Esophagus (tissue), 2 donors: ENCODE measurements around the gene AUTS2. TPM values are rescaled to one million over a fixed set of nuclear protein-coding genes. Genes with fewer than 3 reads are reported as not detected.

ENCODE experiments used
- H3K27ac ChIP-seq, 2 donors: one replicate each; pipeline ENCODE4 v1.5.1; 2013; ENCODE audit warnings: low read depth in 2 of 2, mild to moderate bottlenecking in 2 of 2, inconsistent platforms in 1 of 2, low read length in 1 of 2, moderate library complexity in 1 of 2
- H3K27me3 ChIP-seq, 2 donors: one replicate each; pipeline ENCODE4 v1.6.1; 2013; ENCODE audit warnings: low read length in 2 of 2, control low read depth in 1 of 2, mild to moderate bottlenecking in 1 of 2; ENCODE audit not compliant: insufficient read depth in 2 of 2, control insufficient read depth in 1 of 2
- H3K36me3 ChIP-seq, 2 donors: one replicate each; pipeline ENCODE4 v1.6.1; 2013; ENCODE audit warnings: low read length in 1 of 2; ENCODE audit not compliant: control insufficient read depth in 2 of 2, insufficient read depth in 2 of 2
- H3K4me1 ChIP-seq, 2 donors: one replicate each; pipeline ENCODE4 v1.6.1; 2013; ENCODE audit warnings: low read length in 1 of 2; ENCODE audit not compliant: control insufficient read depth in 2 of 2, insufficient read depth in 2 of 2
- H3K4me3 ChIP-seq, 2 donors: one replicate each; pipeline ENCODE4 v1.5.1; 2013; ENCODE audit warnings: low read length in 2 of 2, mild to moderate bottlenecking in 2 of 2, low read depth in 1 of 2, moderate library complexity in 1 of 2
- H3K9me3 ChIP-seq, 2 donors: one replicate each; pipeline ENCODE4 v1.6.1; 2013; ENCODE audit warnings: mild to moderate bottlenecking in 2 of 2, low read depth in 1 of 2, low read length in 1 of 2, moderate library complexity in 1 of 2; ENCODE audit not compliant: control insufficient read depth in 2 of 2, insufficient read depth in 1 of 2
- WGBS, 2 donors: extraction: QIAGEN DNeasy Blood & Tissue Kit; methylation state at CpG; one replicate each; pipeline ENCODE4 v1.1.7; 2013; 5-methylcytosine and 5-hydroxymethylcytosine counted together
- polyA plus RNA-seq, 2 donors: library from polyadenylated mRNA; stranded (reverse); fragments of 200-250 nt; gene quantifications; one replicate each; pipeline ENCODE4 v1.2.3, GENCODE V29; 2013
- donor health status: healthy with polysubstance abuse.
- donor health status: Bipolar disorder and iron deficiency.

The AUTS2 gene
- polyA plus RNA-seq, 2 donors: 8.3 to 15.6 TPM

- Histone ChIP-seq H3K9me3 (no peaks in the 10 kb centered on the region), H3K4me1 (no peaks in the 10 kb centered on the region), H3K36me3 (no peaks in the 10 kb centered on the region), H3K27ac (no peak overlapping the region), H3K4me3 (no peak overlapping the region), H3K27me3 (peaks cover 0 to 6% of the 10 kb centered on the region in 2 donors)
- 54 to 76% methylated on average over 1 of the region's 1 CpG for WGBS, 2 donors
Measured at GRCh38 chr7:69864274-69864673, 266.0 kb downstream of the AUTS2 start.

GRCh38 chr7:69864822-69865221, 266.5 kb downstream of the AUTS2 start:
- Histone ChIP-seq H3K9me3 (no peaks in the 10 kb centered on the region), H3K4me1 (no peaks in the 10 kb centered on the region), H3K27me3 (peaks cover 0 to 3% of the 10 kb centered on the region in 2 donors), H3K27ac (no peak overlapping the region), H3K4me3 (no peak overlapping the region), H3K36me3 (no peaks in the 10 kb centered on the region)
- 70 to 79% methylated on average over 4 of the region's 4 CpGs for whole genome bisulfite sequencing, 2 donors

- H3K4me1 ChIP-seq: peaks cover 0 to 2% of the 10 kb centered on the region in 2 donors
- no peak overlapping the region for H3K4me3 ChIP-seq
- no peaks in the 10 kb centered on the region for H3K9me3 ChIP-seq
- 85 to 90% methylated on average over 4 of the region's 4 CpGs for WGBS, 2 donors
- peaks cover 0 to 3% of the 10 kb centered on the region in 2 donors for H3K27me3 ChIP-seq
- H3K36me3 ChIP-seq: no peaks in the 10 kb centered on the region
- H3K27ac ChIP-seq: no peak overlapping the region
Measured at GRCh38 chr7:69868921-69869320, 270.6 kb downstream of the AUTS2 start.

DNA sequence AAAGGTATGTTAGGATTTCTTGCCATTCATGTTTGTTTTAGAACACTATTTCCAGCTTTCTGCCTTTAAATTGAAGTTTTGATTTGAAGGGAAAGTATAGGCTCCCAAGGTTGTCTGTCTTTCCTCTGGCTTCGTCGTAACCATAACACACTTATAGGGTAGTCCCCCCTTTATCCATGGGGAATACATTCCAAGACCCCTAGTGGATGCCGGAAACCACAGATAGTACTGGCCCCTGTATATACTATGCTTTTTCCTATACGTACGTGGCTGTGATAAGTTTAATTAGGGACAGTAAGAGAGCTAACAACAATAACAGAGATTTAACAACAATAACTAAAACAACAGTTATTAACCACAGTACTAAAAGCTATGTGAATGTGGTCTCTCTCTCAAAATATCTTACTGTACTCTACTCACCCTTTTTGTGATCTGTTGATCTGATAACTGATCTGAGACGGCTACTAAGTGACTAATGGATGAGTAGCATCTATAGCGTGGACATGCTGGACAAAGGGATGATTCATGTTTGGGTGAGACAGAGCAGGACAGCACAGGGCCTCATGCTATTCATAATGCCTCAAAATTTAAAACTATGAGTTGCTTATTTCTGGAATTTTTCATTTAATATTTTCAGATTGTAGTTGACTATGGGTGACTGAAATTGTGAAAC, 273.1 kb downstream of the AUTS2 start:
- 83 to 88% methylated on average over 7 of the region's 7 CpGs for WGBS, 2 donors
- Histone ChIP-seq H3K4me1 (peaks cover 0 to 2% of the 10 kb centered on the region in 2 donors), H3K9me3 (no peaks in the 10 kb centered on the region), H3K4me3 (no peak overlapping the region), H3K27me3 (no peaks in the 10 kb centered on the region), H3K27ac (no peak overlapping the region), H3K36me3 (no peaks in the 10 kb centered on the region)

GRCh38 chr7:69871886-69872569, 273.8 kb downstream of the AUTS2 start:
- Histone ChIP-seq H3K27ac (no peak overlapping the region), H3K27me3 (no peaks in the 10 kb centered on the region), H3K4me1 (peaks cover 0 to 2% of the 10 kb centered on the region in 2 donors), H3K4me3 (no peak overlapping the region), H3K9me3 (no peaks in the 10 kb centered on the region), H3K36me3 (no peaks in the 10 kb centered on the region)
- 68 to 85% methylated on average over 9 of the region's 9 CpGs for WGBS, 2 donors

DNA sequence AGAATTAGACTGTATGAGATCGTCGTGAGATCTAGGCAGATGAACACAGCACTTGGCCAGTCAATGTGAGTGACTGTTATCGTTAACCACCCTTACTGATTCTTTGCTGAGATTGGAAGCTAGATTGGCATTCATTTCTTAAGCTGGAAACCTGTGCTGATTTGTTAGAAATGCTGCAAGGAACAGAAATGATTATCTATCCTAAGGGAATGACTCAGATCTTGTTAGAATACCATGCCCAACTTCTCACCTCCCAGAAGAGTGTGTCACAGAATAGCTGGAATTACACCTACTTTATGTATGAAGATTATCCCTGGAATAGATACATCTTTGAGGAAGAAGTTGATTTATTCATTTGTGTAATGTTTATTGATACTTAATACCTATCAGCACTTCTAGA, 275.2 kb downstream of the AUTS2 start:
- Histone ChIP-seq H3K27ac (no peak overlapping the region), H3K4me3 (no peak overlapping the region), H3K36me3 (no peaks in the 10 kb centered on the region), H3K9me3 (no peaks in the 10 kb centered on the region), H3K4me1 (peaks cover 0 to 2% of the 10 kb centered on the region in 2 donors), H3K27me3 (no peaks in the 10 kb centered on the region)
- 79 to 87% methylated on average over 3 of the region's 3 CpGs for WGBS, 2 donors

DNA sequence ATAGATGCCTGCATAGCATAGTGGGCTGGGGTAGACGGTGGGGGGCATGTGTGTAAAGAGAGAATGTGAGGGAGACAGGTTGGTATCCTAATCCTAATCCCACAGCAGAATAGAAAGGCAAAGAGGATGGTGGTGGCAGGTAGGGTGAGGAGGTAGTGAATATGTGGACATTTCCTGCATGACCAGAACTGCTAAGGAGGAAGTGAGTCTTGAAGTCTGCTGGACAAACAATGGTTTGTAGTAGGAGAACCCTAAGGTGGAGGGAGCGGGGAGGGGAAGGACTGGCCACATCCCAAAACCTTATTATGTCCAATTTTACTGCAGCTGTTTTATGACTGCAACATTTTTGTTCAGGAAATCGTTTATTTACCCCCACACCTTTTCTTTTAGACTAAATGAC, 279.7 kb downstream of the AUTS2 start:
- H3K4me3 ChIP-seq: no peak overlapping the region
- no peaks in the 10 kb centered on the region for H3K4me1 ChIP-seq
- no peak overlapping the region for H3K27ac ChIP-seq
- H3K36me3 ChIP-seq: no peaks in the 10 kb centered on the region
- WGBS, 2 donors: 78 to 79% methylated on average over 3 of the region's 3 CpGs
- H3K27me3 ChIP-seq: no peaks in the 10 kb centered on the region
- no peaks in the 10 kb centered on the region for H3K9me3 ChIP-seq

GRCh38 chr7:69878591-69878990, 280.3 kb downstream of the AUTS2 start:
- H3K4me1 ChIP-seq: no peaks in the 10 kb centered on the region
- H3K4me3 ChIP-seq: no peak overlapping the region
- H3K36me3 ChIP-seq: no peaks in the 10 kb centered on the region
- WGBS, 2 donors: 63 to 83% methylated on average over 3 of the region's 3 CpGs
- H3K9me3 ChIP-seq: no peaks in the 10 kb centered on the region
- H3K27me3 ChIP-seq: no peaks in the 10 kb centered on the region
- H3K27ac ChIP-seq: no peak overlapping the region

- Histone ChIP-seq H3K4me1 (no peaks in the 10 kb centered on the region), H3K9me3 (no peaks in the 10 kb centered on the region), H3K36me3 (no peaks in the 10 kb centered on the region), H3K27me3 (no peaks in the 10 kb centered on the region), H3K4me3 (no peak overlapping the region), H3K27ac (no peak overlapping the region)
- WGBS, 2 donors: 78 to 81% methylated on average over 3 of the region's 3 CpGs
Measured at GRCh38 chr7:69879989-69880388, 281.7 kb downstream of the AUTS2 start.

DNA sequence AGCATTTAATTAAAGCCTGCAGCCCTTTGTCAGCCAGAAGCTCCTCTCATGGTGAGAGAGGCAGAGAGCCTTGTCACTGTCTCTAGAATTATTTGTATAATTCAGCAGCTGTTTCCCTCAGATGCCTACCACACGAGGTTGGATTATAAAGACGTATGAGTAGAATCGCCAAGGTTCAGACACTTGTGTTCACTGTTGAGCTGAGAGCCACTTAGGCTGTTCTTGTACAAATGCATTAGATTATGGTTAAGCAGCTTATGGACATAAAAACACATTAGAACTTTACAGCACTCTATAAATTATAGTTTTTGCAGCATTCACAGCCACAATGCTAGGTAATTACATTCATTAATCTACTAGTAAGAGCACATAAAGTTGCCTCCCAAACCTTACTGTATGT, 282.6 kb downstream of the AUTS2 start:
- H3K4me1 ChIP-seq: no peaks in the 10 kb centered on the region
- no peaks in the 10 kb centered on the region for H3K27me3 ChIP-seq

More for the DNA sequence above, 282.6 kb downstream of the AUTS2 start:
- 74 to 75% methylated on average over 3 of the region's 3 CpGs for WGBS, 2 donors
- Histone ChIP-seq H3K27ac (no peak overlapping the region), H3K4me3 (no peak overlapping the region), H3K9me3 (no peaks in the 10 kb centered on the region), H3K36me3 (no peaks in the 10 kb centered on the region)
